Breast epithelium (tissue), 4 donors: ENCODE measurements around the gene SYCE3. TPM values are rescaled to one million over a fixed set of nuclear protein-coding genes. Genes with fewer than 3 reads are reported as not detected.

Source experiments
- DNase-seq, 2 donors: peaks; one replicate each; pipeline ENCODE4 v3.0.0-alpha.2; 2019; ENCODE audit warnings: low spot score in 2 of 2
- H3K27ac ChIP-seq, 2 donors: fragments of 200-600 bp; sonication (generic) in 1 of 2; one replicate each; pipeline ENCODE4 v1.5.1; 2016 to 2019; ENCODE audit warnings: mild to moderate bottlenecking in 1 of 2
- H3K27me3 ChIP-seq, 2 donors: fragments of 200-600 bp; sonication (generic) in 1 of 2; one replicate each; pipeline versions ENCODE4 v1.5.1 to v1.6.0; 2017 to 2019; ENCODE audit warnings: control low read depth in 1 of 2, mild to moderate bottlenecking in 1 of 2
- H3K36me3 ChIP-seq: fragments of 200-600 bp; one replicate; pipeline ENCODE4 v1.5.1; 2019
- H3K4me1 ChIP-seq, 2 donors: fragments of 200-600 bp; sonication (generic); one replicate each; pipeline ENCODE4 v1.5.1; 2016 to 2019; ENCODE audit warnings: control low read depth in 1 of 2
- H3K4me3 ChIP-seq, 3 donors: fragments of 200-600 bp; sonication (generic); 1 replicate in 2 of 3; 2 replicates in 1 of 3; pipeline ENCODE4 v1.5.1; 2016 to 2019; ENCODE audit warnings: mild to moderate bottlenecking in 3 of 3, moderate library complexity in 2 of 3
- H3K9me3 ChIP-seq, 2 donors: fragments of 200-600 bp; sonication (generic) in 1 of 2; one replicate each; pipeline ENCODE4 v1.5.1; 2016 to 2019; ENCODE audit warnings: control low read depth in 1 of 2
- CTCF ChIP-seq, 3 donors: fragments of 450-650 bp; IDR thresholded peaks; one replicate each; pipeline ENCODE4 v1.5.1; 2016 to 2017; ENCODE audit warnings: antibody characterized with exemption in 3 of 3, mild to moderate bottlenecking in 3 of 3, moderate library complexity in 3 of 3
- POLR2A ChIP-seq: fragments of 450-650 bp; IDR thresholded peaks from one replicate; pipeline ENCODE4 v1.6.1; 2016; ENCODE audit warnings: antibody characterized with exemption, mild to moderate bottlenecking, moderate library complexity
- POLR2AphosphoS5 ChIP-seq, 3 donors: sonication (generic); formaldehyde crosslinking; IDR thresholded peaks; one replicate each; pipeline ENCODE4 v1.6.1; 2017; ENCODE audit warnings: antibody characterized with exemption in 3 of 3
- intact Hi-C: fragments of 100-400 bp; cut with DNase I; formaldehyde crosslinking; loops from one replicate; pipeline ENCODE4 v1.15.1; 2023; ENCODE audit warnings: low total_unique reads
- total RNA-seq, 3 donors: library from RNA; depleted of rRNA; stranded (reverse); fragments of >200 nt; gene quantifications; one replicate each; pipeline ENCODE4 v1.1.0, GENCODE V29; 2016

Gene SYCE3
- total RNA-seq, 3 donors from 2014 or later, result not detected

GRCh38 chr22:50528682-50529415 lies 33.9 kb downstream of the SYCE3 start:
- Histone ChIP-seq H3K27me3 (no peaks in the 10 kb centered on the region), H3K4me1 (peaks cover 10 to 12% of the 10 kb centered on the region in 2 donors), H3K4me3 (peak overlapping the region; percentile 68 to 84 (median 68)), H3K36me3 (no peaks in the 10 kb centered on the region), H3K9me3 (no peaks in the 10 kb centered on the region), H3K27ac (peak overlapping the region; percentile 98 to 99)
- intact Hi-C loops, result loop anchor here (5.0 kb wide), 1 partner anchor 53 kb away; the partner anchor contains the start of gene CHKB
- DNase-seq, result no peak
- TF ChIP-seq POLR2AphosphoS5 (IDR thresholded peaks at IDR 0.05) (no peak), POLR2A (no peak), CTCF (IDR thresholded peaks at IDR 0.05) (no peak)

- TF ChIP-seq CTCF (IDR thresholded peaks at IDR 0.05), result no peak
- no peak for TF ChIP-seq POLR2A
- no peak for TF ChIP-seq POLR2AphosphoS5 (IDR thresholded peaks at IDR 0.05)
- H3K36me3 ChIP-seq, result peaks cover 1% of the 10 kb centered on the region
- H3K4me1 ChIP-seq, result peaks cover 10 to 12% of the 10 kb centered on the region in 2 donors
- no peak for DNase-seq
- H3K27me3 ChIP-seq, result no peaks in the 10 kb centered on the region
- intact Hi-C loops, result loop anchor here (5.0 kb wide), 1 partner anchor 54 kb away; the partner anchor contains the start of gene CHKB
- H3K9me3 ChIP-seq, result no peaks in the 10 kb centered on the region
- peak overlapping the region; percentile 98 to 99 for H3K27ac ChIP-seq
- H3K4me3 ChIP-seq, result peak overlapping the region in 1 of 3 donors; percentile 84
These were observed 34.6 kb downstream of the SYCE3 start for GRCh38 chr22:50527921-50528681.

- peaks cover 10 to 12% of the 10 kb centered on the region in 2 donors for H3K4me1 ChIP-seq
- DNase-seq, result peak in 1 of 2 donors; percentile 51
- peak overlapping the region; percentile 88 to 92 for H3K27ac ChIP-seq
- intact Hi-C loops, result loop anchor here (5.0 kb wide), 1 partner anchor 55 kb away; the partner anchor contains the start of gene CHKB
- peaks cover 10% of the 10 kb centered on the region for H3K36me3 ChIP-seq
- H3K9me3 ChIP-seq, result no peaks in the 10 kb centered on the region
- H3K27me3 ChIP-seq, result no peaks in the 10 kb centered on the region
- TF ChIP-seq POLR2A, result no peak
- no peak for TF ChIP-seq POLR2AphosphoS5 (IDR thresholded peaks at IDR 0.05)
- no peak for TF ChIP-seq CTCF (IDR thresholded peaks at IDR 0.05)
- peak overlapping the region; percentile 52 to 91 (median 81) for H3K4me3 ChIP-seq
These were observed 35.6 kb downstream of the SYCE3 start for GRCh38 chr22:50526834-50527801.

- intact Hi-C loops, result loop anchor here (5.0 kb wide), 1 partner anchor 56 kb away; the partner anchor contains the start of gene CHKB
- TF ChIP-seq POLR2AphosphoS5 (IDR thresholded peaks at IDR 0.05) (peak in 1 of 3 donors; percentile 7), POLR2A (no peak), CTCF (IDR thresholded peaks at IDR 0.05) (peak in 2 of 3 donors; percentile 13 to 46)
- H3K4me3 ChIP-seq, result peak overlapping the region; percentile 52 to 91 (median 81)
- peaks cover 10 to 12% of the 10 kb centered on the region in 2 donors for H3K4me1 ChIP-seq
- no peaks in the 10 kb centered on the region for H3K9me3 ChIP-seq
- H3K36me3 ChIP-seq, result peaks cover 13% of the 10 kb centered on the region
- no peaks in the 10 kb centered on the region for H3K27me3 ChIP-seq
- H3K27ac ChIP-seq, result peak overlapping the region; percentile 88 to 92
- peak; percentile 64 to 81 for DNase-seq
These were observed 36.4 kb downstream of the SYCE3 start for GRCh38 chr22:50526108-50526833.
